ENCODE data around the gene RNPS1.
A peak's percentile ranks its signal among the peaks of the same experiment; 100 is the strongest.

RNPS1 gene

GRCh38 chr16:2213817-2214718, 53.9 kb downstream of the RNPS1 start:
- no peak for DNase-seq

GRCh38 chr16:2212362-2213324, 55.3 kb downstream of the RNPS1 start:
- peaks cover 7% of the 10 kb centered on the region for H3K4me1 ChIP-seq (ENCODE audit: low read length)
- no peaks in the 10 kb centered on the region; the same call in 1 of the 2 replicates for H3K36me3 ChIP-seq (replicated peaks; ENCODE audit: insufficient read depth, low read length)
- H3K27ac ChIP-seq (ENCODE audit: low read length) = no peak overlapping the region
- H4K20me1 ChIP-seq (ENCODE audit: insufficient read depth, low read length) = no peaks in the 10 kb centered on the region
- H3K9me2 ChIP-seq (replicated peaks; ENCODE audit: insufficient read depth, low read length) = no peaks in the 10 kb centered on the region
- H3K9ac ChIP-seq (ENCODE audit: low read length) = peak overlapping the region; percentile 58; the same call in 1 of the 2 replicates
- DNase-seq = no peak
- TF ChIP-seq EZH2 (optimal IDR thresholded peaks at IDR 0.05; ENCODE audit: low read depth, low read length) = no peak
- TF ChIP-seq EZH2phosphoT487 (IDR thresholded peaks at IDR 0.05; ENCODE audit: low read length) = no peak
- TF ChIP-seq CTCF (IDR thresholded peaks at IDR 0.05; ENCODE audit: low read length) = no peak
- no peaks in the 10 kb centered on the region for H3K9me3 ChIP-seq (replicated peaks; ENCODE audit: insufficient read depth, low read length)
- peak overlapping the region; percentile 73 for H3K4me3 ChIP-seq (ENCODE audit: low read length)
- H3K79me2 ChIP-seq (ENCODE audit: low read length) = peaks cover 23% of the 10 kb centered on the region
- H3K4me2 ChIP-seq (ENCODE audit: low read depth, low read length) = peak overlapping the region; percentile 95
- no peak overlapping the region for H2AFZ ChIP-seq (ENCODE audit: low read length)
- no peaks in the 10 kb centered on the region for H3K27me3 ChIP-seq (replicated peaks; ENCODE audit: insufficient read depth, low read length)
- no peaks in the 10 kb centered on the region; the same call in 1 of the 2 replicates for H3F3A ChIP-seq (ENCODE audit: insufficient read depth, low read length)

More at GRCh38 chr16:2213817-2214718, 53.9 kb downstream of the RNPS1 start:
- Histone ChIP-seq H3K79me2 (ENCODE audit: low read length) (peaks cover 17% of the 10 kb centered on the region), H3K9me3 (replicated peaks; ENCODE audit: insufficient read depth, low read length) (no peaks in the 10 kb centered on the region), H3K9me2 (replicated peaks; ENCODE audit: insufficient read depth, low read length) (no peaks in the 10 kb centered on the region), H2AFZ (ENCODE audit: low read length) (no peak overlapping the region), H3K9ac (ENCODE audit: low read length) (peak overlapping the region; percentile 68), H3K36me3 (replicated peaks; ENCODE audit: insufficient read depth, low read length) (no peaks in the 10 kb centered on the region), H3K27me3 (replicated peaks; ENCODE audit: insufficient read depth, low read length) (no peaks in the 10 kb centered on the region), H3K4me1 (ENCODE audit: low read length) (peaks cover 7% of the 10 kb centered on the region), H3K27ac (ENCODE audit: low read length) (no peak overlapping the region), H3K4me3 (ENCODE audit: low read length) (peak overlapping the region; percentile 73), H4K20me1 (ENCODE audit: insufficient read depth, low read length) (no peaks in the 10 kb centered on the region), H3F3A (ENCODE audit: insufficient read depth, low read length) (no peaks in the 10 kb centered on the region; the same call in 1 of the 2 replicates), H3K4me2 (ENCODE audit: low read depth, low read length) (peak overlapping the region; percentile 95)
- TF ChIP-seq EZH2 (optimal IDR thresholded peaks at IDR 0.05; ENCODE audit: low read depth, low read length) (no peak), CTCF (IDR thresholded peaks at IDR 0.05; ENCODE audit: low read length) (no peak), EZH2phosphoT487 (IDR thresholded peaks at IDR 0.05; ENCODE audit: low read length) (no peak)

- no peak overlapping the region for H2AFZ ChIP-seq (ENCODE audit: low read length)
- H3K9me2 ChIP-seq (replicated peaks; ENCODE audit: insufficient read depth, low read length) = no peaks in the 10 kb centered on the region
- H3F3A ChIP-seq (ENCODE audit: insufficient read depth, low read length) = no peaks in the 10 kb centered on the region; the same call in 1 of the 2 replicates
- no peaks in the 10 kb centered on the region for H3K9me3 ChIP-seq (replicated peaks; ENCODE audit: insufficient read depth, low read length)
- no peak overlapping the region for H3K4me2 ChIP-seq (ENCODE audit: low read depth, low read length)
- no peak overlapping the region for H3K9ac ChIP-seq (ENCODE audit: low read length)
- H4K20me1 ChIP-seq (ENCODE audit: insufficient read depth, low read length) = no peaks in the 10 kb centered on the region
- H3K36me3 ChIP-seq (replicated peaks; ENCODE audit: insufficient read depth, low read length) = no peaks in the 10 kb centered on the region; the same call in 1 of the 2 replicates
- H3K27me3 ChIP-seq (replicated peaks; ENCODE audit: insufficient read depth, low read length) = no peaks in the 10 kb centered on the region
- H3K4me1 ChIP-seq (ENCODE audit: low read length) = peaks cover 7% of the 10 kb centered on the region
- peaks cover 30% of the 10 kb centered on the region for H3K79me2 ChIP-seq (ENCODE audit: low read length)
- no peak overlapping the region for H3K27ac ChIP-seq (ENCODE audit: low read length)
- TF ChIP-seq EZH2 (optimal IDR thresholded peaks at IDR 0.05; ENCODE audit: low read depth, low read length) = no peak
- TF ChIP-seq EZH2phosphoT487 (IDR thresholded peaks at IDR 0.05; ENCODE audit: low read length) = no peak
- TF ChIP-seq CTCF (IDR thresholded peaks at IDR 0.05; ENCODE audit: low read length) = no peak
- DNase-seq = no peak
- no peak overlapping the region for H3K4me3 ChIP-seq (ENCODE audit: low read length)
Observed at GRCh38 chr16:2211923-2212347, 56.0 kb downstream of the RNPS1 start.

Measured in MM.1S (cell line).